HepG2 (cell line): Measurements from ENCODE around the gene KRT71. TPM values are rescaled to one million over a fixed set of nuclear protein-coding genes. Genes with fewer than 3 reads are reported as not detected.

Experiments used
- ATAC-seq: fragments of 200-7000 bp; cut with Tn5 transposase; 3 replicates; pipeline ENCODE4 v1.9.1; 2020; ENCODE audit warnings: mild to moderate bottlenecking, moderate library complexity
- BruUV-seq: library from RNA; stranded (reverse); fragments of 400-500 nt; replicated peaks from 2 replicates; lab custom pipeline; 2021; lab: Mats Ljungman, UMichigan
- CTCF ChIA-PET: fragments of 300-600 bp; formaldehyde crosslinking; extraction: SDS; loops from one replicate; lab custom pipeline; 2021; ENCODE audit warnings: low total read pairs, inconsistent platforms, low intra/inter-chr PET ratio; lab: Yijun Ruan, JAX
- POLR2A ChIA-PET: fragments of 350-600 bp; sonication (Branson Sonifier 250); formaldehyde crosslinking; loops from one replicate; lab custom pipeline; 2020; ENCODE audit warnings: antibody characterized with exemption, inconsistent platforms; lab: Yijun Ruan, JAX
- DNase-seq: peaks from one replicate; pipeline ENCODE4 v3.0.0-alpha.2; 2015; ENCODE audit warnings: low spot score
- FAIRE-seq: peaks from 3 replicates; lab custom pipeline; 2011; peaks lifted over from hg19 to GRCh38; lab: Jason Lieb, UNC
- H2AFZ ChIP-seq: one replicate; pipeline ENCODE4 v1.6.1; 2011; ENCODE audit warnings: low read length, inconsistent platforms
- H3K27ac ChIP-seq: fragments of 300-600 bp; 3 replicates; pipeline ENCODE4 v1.8.0; 2011; ENCODE audit warnings: mixed run types, mild to moderate bottlenecking, mixed read lengths, low read length, inconsistent platforms; ENCODE audit not compliant: insufficient read depth; ENCODE audit errors: extremely low read length
- H3K27me3 ChIP-seq, 2 experiments: fragments of 200-600 bp in 1 of 2; 2 replicates in 1 of 2; 3 replicates in 1 of 2; pipeline versions ENCODE4 v1.6.0 to v1.8.0; 2011; ENCODE audit warnings: low read length in 2 of 2, mild to moderate bottlenecking in 2 of 2, moderate library complexity in 2 of 2, inconsistent platforms in 1 of 2; ENCODE audit not compliant: insufficient read depth in 2 of 2, control insufficient read depth in 1 of 2
- H3K36me3 ChIP-seq, 2 experiments: fragments of 200-600 bp in 1 of 2; replicated peaks in 1 of 2; 2 replicates in 1 of 2; 3 replicates in 1 of 2; pipeline versions ENCODE4 v1.5.1 to v1.8.0; 2011; ENCODE audit warnings: low read length in 2 of 2, inconsistent platforms in 1 of 2; ENCODE audit not compliant: insufficient read depth in 2 of 2, control insufficient read depth in 1 of 2
- H3K4me1 ChIP-seq: 2 replicates; pipeline ENCODE4 v1.5.1; 2012; ENCODE audit warnings: low read length, inconsistent platforms; ENCODE audit not compliant: insufficient read depth
- H3K4me2 ChIP-seq: 2 replicates; pipeline ENCODE4 v1.6.0; 2011; ENCODE audit warnings: low read depth, low read length, inconsistent platforms
- H3K4me3 ChIP-seq, 3 experiments: fragments of 200-600 bp in 1 of 3; sonication (generic), shearing (Covaris generic) in 1 of 3; replicated peaks in 1 of 3; 2 replicates each; pipeline ENCODE4 v1.5.1; 2011 to 2016; ENCODE audit warnings: low read length in 3 of 3, inconsistent platforms in 2 of 3, low read depth in 2 of 3, mild to moderate bottlenecking in 2 of 3, control low read depth in 1 of 3, mixed read lengths in 1 of 3; ENCODE audit not compliant: insufficient read depth in 1 of 3
- H3K79me2 ChIP-seq: one replicate; pipeline ENCODE4 v1.6.1; 2011; ENCODE audit warnings: low read length, inconsistent platforms; ENCODE audit not compliant: insufficient read depth
- H3K9ac ChIP-seq: 2 replicates; pipeline ENCODE4 v1.6.0; 2011; ENCODE audit warnings: mild to moderate bottlenecking, low read depth, low read length, inconsistent platforms; ENCODE audit not compliant: insufficient read depth
- H3K9me3 ChIP-seq: 2 replicates; pipeline ENCODE4 v1.5.1; 2012; ENCODE audit warnings: mild to moderate bottlenecking, low read length
- H4K20me1 ChIP-seq: 2 replicates; pipeline ENCODE4 v1.6.0; 2011; ENCODE audit warnings: inconsistent platforms, mild to moderate bottlenecking, low read length, moderate library complexity; ENCODE audit not compliant: insufficient read depth
- PATZ1 ChIP-seq: sonication (generic); formaldehyde crosslinking; IDR thresholded peaks from 2 replicates; pipeline ENCODE4 v1.4.0; 2020; ENCODE audit warnings: missing genetic modification reagents
- ZNF496 ChIP-seq: sonication (generic); formaldehyde crosslinking; IDR thresholded peaks from 2 replicates; pipeline ENCODE4 v1.8.1; 2023; ENCODE audit warnings: mild to moderate bottlenecking, moderate library complexity, missing genetic modification reagents; ENCODE audit not compliant: insufficient replicate concordance
- WGBS: methylation state at CpG from one replicate; pipeline ENCODE4 v1.1.6; 2017; ENCODE audit warnings: low lambda C conversion rate; 5-methylcytosine and 5-hydroxymethylcytosine counted together
- in situ Hi-C: cut with HindIII; loops from 2 replicates; pipeline ENCODE4 v1.10.0; 2017; ENCODE audit warnings: low pct_unique_long_range_greater_than_20kb; ENCODE audit not compliant: extremely low pct_ligation_motif_present
- intact Hi-C: fragments of 100-400 bp; cut with micrococcal nuclease; formaldehyde crosslinking; loops from one replicate; pipeline ENCODE4 v1.10.0; 2022; ENCODE audit not compliant: unreplicated experiment
- polyA plus RNA-seq, 8 experiments: library from polyadenylated mRNA; depleted of rRNA in 3 of 8; stranded (reverse) in 7 of 8; unstranded in 1 of 8; fragments of >200 nt; fragmentation: Illumina TruSeq in 4 of 8; extraction: Trizol in 4 of 8; gene quantifications; 2 replicates each; pipeline versions ENCODE4 v1.2.1 to v1.2.3, GENCODE V29; 2011 to 2016; ENCODE audit warnings: low read depth in 4 of 8, missing spikeins in 1 of 8, mixed read lengths in 1 of 8; ENCODE audit not compliant: insufficient read depth in 1 of 8
- total RNA-seq, 5 experiments: library from RNA; depleted of rRNA; stranded (reverse); fragments of >200 nt; fragmentation: Illumina TruSeq; extraction: Trizol; gene quantifications; 2 replicates each; pipeline ENCODE4 v1.2.3, GENCODE V29; 2016; ENCODE audit warnings: low read depth in 1 of 5
- TF ChIP-seq, protein P1 (sequence below): sonication (generic); formaldehyde crosslinking; IDR thresholded peaks from 2 replicates; pipeline ENCODE4 v1.5.1; 2020; ENCODE audit warnings: mild to moderate bottlenecking, missing genetic modification reagents

Gene KRT71
- total and polyA plus RNA-seq, 2 of the 13 experiments (the other 11 are each of a cell fraction or from before 2014, with no cell fraction given) = not detected

- Histone ChIP-seq H4K20me1 (no peaks in the 10 kb centered on the region), H3K4me3 (no peak overlapping the region), H3K36me3 (no peaks in the 10 kb centered on the region), H3K79me2 (no peaks in the 10 kb centered on the region), H3K9ac (no peak overlapping the region), H3K27ac (no peak overlapping the region), H3K27me3 (peaks cover 4 to 45% of the 10 kb centered on the region in 2 experiments; a peak in 2 of 5 replicates), H3K4me2 (no peak overlapping the region), H3K9me3 (no peaks in the 10 kb centered on the region), H2AFZ (no peak overlapping the region), H3K4me1 (no peaks in the 10 kb centered on the region)
- TF ChIP-seq, protein P1, sequence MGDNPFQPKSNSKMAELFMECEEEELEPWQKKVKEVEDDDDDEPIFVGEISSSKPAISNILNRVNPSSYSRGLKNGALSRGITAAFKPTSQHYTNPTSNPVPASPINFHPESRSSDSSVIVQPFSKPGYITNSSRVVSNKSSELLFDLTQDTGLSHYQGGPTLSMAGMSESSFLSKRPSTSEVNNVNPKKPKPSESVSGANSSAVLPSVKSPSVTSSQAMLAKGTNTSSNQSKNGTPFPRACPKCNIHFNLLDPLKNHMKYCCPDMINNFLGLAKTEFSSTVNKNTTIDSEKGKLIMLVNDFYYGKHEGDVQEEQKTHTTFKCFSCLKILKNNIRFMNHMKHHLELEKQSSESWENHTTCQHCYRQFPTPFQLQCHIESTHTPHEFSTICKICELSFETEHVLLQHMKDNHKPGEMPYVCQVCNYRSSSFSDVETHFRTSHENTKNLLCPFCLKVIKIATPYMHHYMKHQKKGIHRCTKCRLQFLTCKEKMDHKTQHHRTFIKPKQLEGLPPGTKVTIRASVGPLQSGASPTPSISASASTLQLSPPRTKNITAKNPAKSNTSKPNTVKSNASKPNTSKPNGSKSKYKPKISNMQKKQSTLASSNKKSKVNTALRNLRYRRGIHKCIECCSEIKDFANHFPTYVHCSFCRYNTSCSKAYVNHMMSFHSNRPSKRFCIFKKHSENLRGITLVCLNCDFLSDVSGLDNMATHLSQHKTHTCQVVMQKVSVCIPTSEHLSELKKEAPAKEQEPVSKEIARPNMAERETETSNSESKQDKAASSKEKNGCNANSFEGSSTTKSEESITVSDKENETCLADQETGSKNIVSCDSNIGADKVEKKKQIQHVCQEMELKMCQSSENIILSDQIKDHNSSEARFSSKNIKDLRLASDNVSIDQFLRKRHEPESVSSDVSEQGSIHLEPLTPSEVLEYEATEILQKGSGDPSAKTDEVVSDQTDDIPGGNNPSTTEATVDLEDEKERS (CRISPR knock-in tag) = no peak
- TF ChIP-seq PATZ1 (CRISPR knock-in tag) (no peak), ZNF496 (CRISPR knock-in tag) (no peak)
- CTCF ChIA-PET = interaction anchor here (1.6 to 3.8 kb wide), 3 partner anchors 288 to 398 kb away, joined by 7 to 33 read pairs (median 15); no protein-coding TSS in a partner anchor
- WGBS = 21% methylated on average over 2 of the region's 2 CpGs
- no peak for FAIRE-seq
- BruUV-seq = no TSS peak
- POLR2A ChIA-PET = no interaction called here
- DNase-seq = no peak
- ATAC-seq = no peak
- in situ Hi-C loops (loop anchor here (5.0 to 10.0 kb wide), 2 partner anchors 285 to 402 kb away; no protein-coding TSS in a partner anchor), intact Hi-C loops (loop anchor here (2.0 kb wide), 1 partner anchor 288 kb away; no protein-coding TSS in a partner anchor)
Measured at GRCh38 chr12:52582486-52582885, 29.5 kb upstream of the KRT71 start.
